Mammary epithelial cell (primary cell): Measurements from ENCODE around the gene ADGRE3.

Experiments used
- CTCF ChIP-seq, 2 donors: IDR thresholded peaks in 1 of 2; conservative IDR thresholded peaks in 1 of 2; 2 replicates each; pipeline ENCODE4 v1.5.1; 2011 to 2012; ENCODE audit warnings: inconsistent platforms in 2 of 2, low read length in 2 of 2, mild to moderate bottlenecking in 2 of 2, control low read depth in 1 of 2, low read depth in 1 of 2; ENCODE audit not compliant: insufficient read depth in 1 of 2; ENCODE audit errors: extremely low read depth in 1 of 2
- EZH2 ChIP-seq: IDR thresholded peaks from 2 replicates; pipeline ENCODE4 v1.6.1; 2012; ENCODE audit warnings: low read length, inconsistent platforms, borderline replicate concordance

- TF ChIP-seq CTCF (conservative IDR thresholded peaks at IDR 0.05 in 1 of 2, IDR thresholded peaks at IDR 0.05 in 1 of 2; ENCODE audit: extremely low read depth in 1 of 2, insufficient read depth in 1 of 2, low read depth in 1 of 2, low read length in 2 of 2) = no peak
- TF ChIP-seq EZH2 = no peak
Observed at GRCh38 chr19:14616407-14616806, 58.2 kb downstream of the ADGRE3 start.
